ENCODE results near the gene SLC12A7. TPM values are rescaled to one million over a fixed set of nuclear protein-coding genes. Genes with fewer than 3 reads are reported as not detected.
A peak's percentile ranks its signal among the peaks of the same experiment; 100 is the strongest.

The SLC12A7 gene
- total and polyA plus RNA-seq, 2 of the 13 experiments (the other 11 are each of a cell fraction or from before 2014, with no cell fraction given), result 14.0 to 18.5 TPM

DNA sequence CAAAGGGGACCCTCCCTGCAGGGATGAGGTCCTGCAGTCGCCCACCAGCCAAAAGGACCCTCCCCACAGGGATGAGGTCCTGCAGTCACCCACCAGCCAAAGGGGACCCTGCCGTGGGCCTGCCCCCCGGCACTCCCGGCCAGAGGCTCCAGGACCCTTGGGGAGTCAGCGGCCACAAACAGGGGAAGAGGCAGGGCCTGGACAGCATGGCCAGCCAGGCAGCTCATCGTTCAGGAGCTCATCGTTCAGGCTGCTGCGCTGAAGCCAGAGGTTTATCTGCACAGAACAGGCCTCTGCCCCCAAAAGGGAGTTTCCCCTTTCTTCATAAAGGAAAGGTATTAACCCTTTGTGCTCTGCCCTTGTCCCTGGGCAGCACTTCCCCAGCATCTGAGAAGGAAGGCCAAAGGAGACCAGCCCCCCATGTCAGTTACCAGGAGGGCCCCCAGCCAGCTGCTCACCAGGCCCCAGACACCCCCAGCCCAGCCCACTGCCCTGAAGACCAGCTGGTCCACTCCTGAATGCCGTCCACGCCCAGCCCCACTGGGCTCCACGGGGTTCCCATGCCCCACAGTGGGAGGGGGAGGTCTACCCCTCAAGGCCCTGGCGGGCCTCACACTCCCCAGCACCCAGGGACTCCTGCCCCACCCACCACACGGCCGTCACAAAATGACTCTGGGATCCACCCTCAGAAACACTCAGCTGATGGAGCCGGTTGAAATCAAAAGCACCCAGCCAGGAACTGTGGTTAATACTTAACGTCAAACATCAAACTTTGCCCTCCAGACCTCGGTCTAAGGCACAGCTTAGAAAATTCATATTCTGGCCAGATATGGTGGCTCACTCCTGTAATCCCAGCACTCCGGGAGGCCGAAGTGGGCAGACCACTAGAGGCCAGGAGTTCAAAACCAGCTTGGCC, 6.3 kb downstream of the SLC12A7 start (continued):
- peak in 1 of 2 experiments; percentile 46; a peak in 2 of 4 replicates for TF ChIP-seq POLR2A (IDR thresholded peaks at IDR 0.05; ENCODE audit: insufficient read depth in 1 of 2, low read depth in 2 of 2, low read length in 2 of 2)
- TF ChIP-seq NR2F1 (CRISPR knock-in tag; IDR thresholded peaks at IDR 0.05), result no peak
- TF ChIP-seq, protein P1, sequence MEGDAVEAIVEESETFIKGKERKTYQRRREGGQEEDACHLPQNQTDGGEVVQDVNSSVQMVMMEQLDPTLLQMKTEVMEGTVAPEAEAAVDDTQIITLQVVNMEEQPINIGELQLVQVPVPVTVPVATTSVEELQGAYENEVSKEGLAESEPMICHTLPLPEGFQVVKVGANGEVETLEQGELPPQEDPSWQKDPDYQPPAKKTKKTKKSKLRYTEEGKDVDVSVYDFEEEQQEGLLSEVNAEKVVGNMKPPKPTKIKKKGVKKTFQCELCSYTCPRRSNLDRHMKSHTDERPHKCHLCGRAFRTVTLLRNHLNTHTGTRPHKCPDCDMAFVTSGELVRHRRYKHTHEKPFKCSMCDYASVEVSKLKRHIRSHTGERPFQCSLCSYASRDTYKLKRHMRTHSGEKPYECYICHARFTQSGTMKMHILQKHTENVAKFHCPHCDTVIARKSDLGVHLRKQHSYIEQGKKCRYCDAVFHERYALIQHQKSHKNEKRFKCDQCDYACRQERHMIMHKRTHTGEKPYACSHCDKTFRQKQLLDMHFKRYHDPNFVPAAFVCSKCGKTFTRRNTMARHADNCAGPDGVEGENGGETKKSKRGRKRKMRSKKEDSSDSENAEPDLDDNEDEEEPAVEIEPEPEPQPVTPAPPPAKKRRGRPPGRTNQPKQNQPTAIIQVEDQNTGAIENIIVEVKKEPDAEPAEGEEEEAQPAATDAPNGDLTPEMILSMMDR (CRISPR knock-in tag; IDR thresholded peaks at IDR 0.05), result peak; percentile 13; the same call in 1 of the 2 replicates
- TF ChIP-seq, protein P2, sequence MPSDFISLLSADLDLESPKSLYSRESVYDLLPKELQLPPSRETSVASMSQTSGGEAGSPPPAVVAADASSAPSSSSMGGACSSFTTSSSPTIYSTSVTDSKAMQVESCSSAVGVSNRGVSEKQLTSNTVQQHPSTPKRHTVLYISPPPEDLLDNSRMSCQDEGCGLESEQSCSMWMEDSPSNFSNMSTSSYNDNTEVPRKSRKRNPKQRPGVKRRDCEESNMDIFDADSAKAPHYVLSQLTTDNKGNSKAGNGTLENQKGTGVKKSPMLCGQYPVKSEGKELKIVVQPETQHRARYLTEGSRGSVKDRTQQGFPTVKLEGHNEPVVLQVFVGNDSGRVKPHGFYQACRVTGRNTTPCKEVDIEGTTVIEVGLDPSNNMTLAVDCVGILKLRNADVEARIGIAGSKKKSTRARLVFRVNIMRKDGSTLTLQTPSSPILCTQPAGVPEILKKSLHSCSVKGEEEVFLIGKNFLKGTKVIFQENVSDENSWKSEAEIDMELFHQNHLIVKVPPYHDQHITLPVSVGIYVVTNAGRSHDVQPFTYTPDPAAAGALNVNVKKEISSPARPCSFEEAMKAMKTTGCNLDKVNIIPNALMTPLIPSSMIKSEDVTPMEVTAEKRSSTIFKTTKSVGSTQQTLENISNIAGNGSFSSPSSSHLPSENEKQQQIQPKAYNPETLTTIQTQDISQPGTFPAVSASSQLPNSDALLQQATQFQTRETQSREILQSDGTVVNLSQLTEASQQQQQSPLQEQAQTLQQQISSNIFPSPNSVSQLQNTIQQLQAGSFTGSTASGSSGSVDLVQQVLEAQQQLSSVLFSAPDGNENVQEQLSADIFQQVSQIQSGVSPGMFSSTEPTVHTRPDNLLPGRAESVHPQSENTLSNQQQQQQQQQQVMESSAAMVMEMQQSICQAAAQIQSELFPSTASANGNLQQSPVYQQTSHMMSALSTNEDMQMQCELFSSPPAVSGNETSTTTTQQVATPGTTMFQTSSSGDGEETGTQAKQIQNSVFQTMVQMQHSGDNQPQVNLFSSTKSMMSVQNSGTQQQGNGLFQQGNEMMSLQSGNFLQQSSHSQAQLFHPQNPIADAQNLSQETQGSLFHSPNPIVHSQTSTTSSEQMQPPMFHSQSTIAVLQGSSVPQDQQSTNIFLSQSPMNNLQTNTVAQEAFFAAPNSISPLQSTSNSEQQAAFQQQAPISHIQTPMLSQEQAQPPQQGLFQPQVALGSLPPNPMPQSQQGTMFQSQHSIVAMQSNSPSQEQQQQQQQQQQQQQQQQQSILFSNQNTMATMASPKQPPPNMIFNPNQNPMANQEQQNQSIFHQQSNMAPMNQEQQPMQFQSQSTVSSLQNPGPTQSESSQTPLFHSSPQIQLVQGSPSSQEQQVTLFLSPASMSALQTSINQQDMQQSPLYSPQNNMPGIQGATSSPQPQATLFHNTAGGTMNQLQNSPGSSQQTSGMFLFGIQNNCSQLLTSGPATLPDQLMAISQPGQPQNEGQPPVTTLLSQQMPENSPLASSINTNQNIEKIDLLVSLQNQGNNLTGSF (CRISPR knock-in tag; IDR thresholded peaks at IDR 0.05), result no peak
- peak; percentile 35; the same call in 1 of the 2 replicates for TF ChIP-seq TBX2 (CRISPR knock-in tag; IDR thresholded peaks at IDR 0.05; ENCODE audit: borderline replicate concordance)
- peak; percentile 21; the same call in 1 of the 2 replicates for TF ChIP-seq ZNF441 (CRISPR knock-in tag; IDR thresholded peaks at IDR 0.05; ENCODE audit: borderline replicate concordance)
- TF ChIP-seq, protein P3, sequence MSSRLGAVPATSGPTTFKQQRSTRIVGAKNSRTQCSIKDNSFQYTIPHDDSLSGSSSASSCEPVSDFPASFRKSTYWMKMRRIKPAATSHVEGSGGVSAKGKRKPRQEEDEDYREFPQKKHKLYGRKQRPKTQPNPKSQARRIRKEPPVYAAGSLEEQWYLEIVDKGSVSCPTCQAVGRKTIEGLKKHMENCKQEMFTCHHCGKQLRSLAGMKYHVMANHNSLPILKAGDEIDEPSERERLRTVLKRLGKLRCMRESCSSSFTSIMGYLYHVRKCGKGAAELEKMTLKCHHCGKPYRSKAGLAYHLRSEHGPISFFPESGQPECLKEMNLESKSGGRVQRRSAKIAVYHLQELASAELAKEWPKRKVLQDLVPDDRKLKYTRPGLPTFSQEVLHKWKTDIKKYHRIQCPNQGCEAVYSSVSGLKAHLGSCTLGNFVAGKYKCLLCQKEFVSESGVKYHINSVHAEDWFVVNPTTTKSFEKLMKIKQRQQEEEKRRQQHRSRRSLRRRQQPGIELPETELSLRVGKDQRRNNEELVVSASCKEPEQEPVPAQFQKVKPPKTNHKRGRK (CRISPR knock-in tag; IDR thresholded peaks at IDR 0.05), result no peak
- TF ChIP-seq, protein P4, sequence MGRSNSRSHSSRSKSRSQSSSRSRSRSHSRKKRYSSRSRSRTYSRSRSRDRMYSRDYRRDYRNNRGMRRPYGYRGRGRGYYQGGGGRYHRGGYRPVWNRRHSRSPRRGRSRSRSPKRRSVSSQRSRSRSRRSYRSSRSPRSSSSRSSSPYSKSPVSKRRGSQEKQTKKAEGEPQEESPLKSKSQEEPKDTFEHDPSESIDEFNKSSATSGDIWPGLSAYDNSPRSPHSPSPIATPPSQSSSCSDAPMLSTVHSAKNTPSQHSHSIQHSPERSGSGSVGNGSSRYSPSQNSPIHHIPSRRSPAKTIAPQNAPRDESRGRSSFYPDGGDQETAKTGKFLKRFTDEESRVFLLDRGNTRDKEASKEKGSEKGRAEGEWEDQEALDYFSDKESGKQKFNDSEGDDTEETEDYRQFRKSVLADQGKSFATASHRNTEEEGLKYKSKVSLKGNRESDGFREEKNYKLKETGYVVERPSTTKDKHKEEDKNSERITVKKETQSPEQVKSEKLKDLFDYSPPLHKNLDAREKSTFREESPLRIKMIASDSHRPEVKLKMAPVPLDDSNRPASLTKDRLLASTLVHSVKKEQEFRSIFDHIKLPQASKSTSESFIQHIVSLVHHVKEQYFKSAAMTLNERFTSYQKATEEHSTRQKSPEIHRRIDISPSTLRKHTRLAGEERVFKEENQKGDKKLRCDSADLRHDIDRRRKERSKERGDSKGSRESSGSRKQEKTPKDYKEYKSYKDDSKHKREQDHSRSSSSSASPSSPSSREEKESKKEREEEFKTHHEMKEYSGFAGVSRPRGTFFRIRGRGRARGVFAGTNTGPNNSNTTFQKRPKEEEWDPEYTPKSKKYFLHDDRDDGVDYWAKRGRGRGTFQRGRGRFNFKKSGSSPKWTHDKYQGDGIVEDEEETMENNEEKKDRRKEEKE (IDR thresholded peaks at IDR 0.05), result no peak
- TF ChIP-seq ZNF530 (CRISPR knock-in tag; IDR thresholded peaks at IDR 0.05; ENCODE audit: low read depth), result no peak
- TF ChIP-seq, protein P5, sequence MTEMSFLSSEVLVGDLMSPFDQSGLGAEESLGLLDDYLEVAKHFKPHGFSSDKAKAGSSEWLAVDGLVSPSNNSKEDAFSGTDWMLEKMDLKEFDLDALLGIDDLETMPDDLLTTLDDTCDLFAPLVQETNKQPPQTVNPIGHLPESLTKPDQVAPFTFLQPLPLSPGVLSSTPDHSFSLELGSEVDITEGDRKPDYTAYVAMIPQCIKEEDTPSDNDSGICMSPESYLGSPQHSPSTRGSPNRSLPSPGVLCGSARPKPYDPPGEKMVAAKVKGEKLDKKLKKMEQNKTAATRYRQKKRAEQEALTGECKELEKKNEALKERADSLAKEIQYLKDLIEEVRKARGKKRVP (CRISPR knock-in tag; IDR thresholded peaks at IDR 0.05), result peak in 1 of 2 experiments; percentile 51; a peak in 1 of 4 replicates
- TF ChIP-seq KLF6 (CRISPR knock-in tag; IDR thresholded peaks at IDR 0.05), result peak; percentile 43; the same call in 1 of the 2 replicates
- TF ChIP-seq, protein P6, sequence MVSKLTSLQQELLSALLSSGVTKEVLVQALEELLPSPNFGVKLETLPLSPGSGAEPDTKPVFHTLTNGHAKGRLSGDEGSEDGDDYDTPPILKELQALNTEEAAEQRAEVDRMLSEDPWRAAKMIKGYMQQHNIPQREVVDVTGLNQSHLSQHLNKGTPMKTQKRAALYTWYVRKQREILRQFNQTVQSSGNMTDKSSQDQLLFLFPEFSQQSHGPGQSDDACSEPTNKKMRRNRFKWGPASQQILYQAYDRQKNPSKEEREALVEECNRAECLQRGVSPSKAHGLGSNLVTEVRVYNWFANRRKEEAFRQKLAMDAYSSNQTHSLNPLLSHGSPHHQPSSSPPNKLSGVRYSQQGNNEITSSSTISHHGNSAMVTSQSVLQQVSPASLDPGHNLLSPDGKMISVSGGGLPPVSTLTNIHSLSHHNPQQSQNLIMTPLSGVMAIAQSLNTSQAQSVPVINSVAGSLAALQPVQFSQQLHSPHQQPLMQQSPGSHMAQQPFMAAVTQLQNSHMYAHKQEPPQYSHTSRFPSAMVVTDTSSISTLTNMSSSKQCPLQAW (CRISPR knock-in tag; IDR thresholded peaks at IDR 0.05), result peak; percentile 99
